Endothelial cell of umbilical vein (primary cell): ENCODE data around the gene TMPRSS6. TPM values are rescaled to one million over a fixed set of nuclear protein-coding genes. Genes with fewer than 3 reads are reported as not detected.

Experiments used
- BruUV-seq: library from RNA; stranded (reverse); fragments of 400-500 nt; replicated peaks from 2 replicates; lab custom pipeline; 2021; lab: Mats Ljungman, UMichigan
- CTCF ChIA-PET: fragments of 300-600, 350-600 bp; sonication (Branson Sonifier 250); formaldehyde crosslinking; loops from one replicate; lab custom pipeline; 2021; ENCODE audit warnings: antibody characterized with exemption, inconsistent platforms; lab: Charles Lee
- POLR2A ChIA-PET: fragments of 300-600, 350-600 bp; sonication (Branson Sonifier 250); formaldehyde crosslinking; loops from one replicate; lab custom pipeline; 2021; ENCODE audit warnings: antibody characterized with exemption, inconsistent platforms; lab: Charles Lee
- DNase-seq: peaks from one replicate; pipeline ENCODE4 v3.0.0-alpha.2; 2011; ENCODE audit warnings: low read depth, low spot score
- FAIRE-seq: peaks from 2 replicates; lab custom pipeline; 2011; peaks lifted over from hg19 to GRCh38; lab: Jason Lieb, UNC
- H2AFZ ChIP-seq: 2 replicates; pipeline ENCODE4 v1.6.0; 2012; ENCODE audit warnings: low read depth, low read length, control low read depth, inconsistent platforms
- H3K27ac ChIP-seq: 2 replicates; pipeline ENCODE4 v1.5.1; 2011; ENCODE audit warnings: low read depth, mild to moderate bottlenecking, control low read depth, low read length, moderate library complexity; ENCODE audit not compliant: insufficient read depth
- H3K27me3 ChIP-seq, 2 experiments: 2 replicates each; pipeline versions ENCODE4 v1.6.0 to v1.6.1; 2011; ENCODE audit warnings: low read length in 2 of 2, mixed read lengths in 1 of 2; ENCODE audit not compliant: control insufficient read depth in 2 of 2, insufficient read depth in 2 of 2
- H3K36me3 ChIP-seq, 2 experiments: 2 replicates in 1 of 2; 3 replicates in 1 of 2; pipeline ENCODE4 v1.5.1; 2011; ENCODE audit warnings: low read length in 2 of 2, mild to moderate bottlenecking in 1 of 2, moderate library complexity in 1 of 2; ENCODE audit not compliant: control insufficient read depth in 2 of 2, insufficient read depth in 2 of 2; ENCODE audit errors: extremely low read depth in 1 of 2
- H3K4me1 ChIP-seq: 3 replicates; pipeline ENCODE4 v1.5.1; 2011; ENCODE audit warnings: mild to moderate bottlenecking, low read length; ENCODE audit not compliant: control insufficient read depth, insufficient read depth; ENCODE audit errors: extremely low read depth
- H3K4me2 ChIP-seq: 2 replicates; pipeline ENCODE4 v1.6.1; 2011; ENCODE audit warnings: low read length, control low read depth, mixed read lengths; ENCODE audit not compliant: insufficient read depth
- H3K4me3 ChIP-seq, 3 experiments: fragments of 200-600 bp in 1 of 3; sonication (generic), shearing (Covaris generic) in 1 of 3; replicated peaks in 1 of 3; 2 replicates each; pipeline ENCODE4 v1.5.1; 2011 to 2016; ENCODE audit warnings: control low read depth in 3 of 3, low read length in 3 of 3, mild to moderate bottlenecking in 2 of 3, inconsistent platforms in 1 of 3, low read depth in 1 of 3, moderate library complexity in 1 of 3; ENCODE audit not compliant: insufficient read depth in 1 of 3
- H3K79me2 ChIP-seq: 2 replicates; pipeline ENCODE4 v1.6.0; 2012; ENCODE audit warnings: low read length, inconsistent platforms; ENCODE audit not compliant: control insufficient read depth, insufficient read depth
- H3K9ac ChIP-seq: replicated peaks from 2 replicates; pipeline ENCODE3; 2011; ENCODE audit warnings: low read length, control low read depth; ENCODE audit not compliant: insufficient read depth; ENCODE audit errors: extremely low read depth
- H3K9me1 ChIP-seq: replicated peaks from 3 replicates; pipeline ENCODE4 v1.6.0; 2011; ENCODE audit warnings: mild to moderate bottlenecking, low read length; ENCODE audit not compliant: control insufficient read depth, insufficient read depth; ENCODE audit errors: extremely low read depth
- H3K9me3 ChIP-seq: replicated peaks from 2 replicates; pipeline ENCODE4 v1.5.1; 2012; ENCODE audit warnings: low read length, inconsistent platforms; ENCODE audit not compliant: control insufficient read depth, insufficient read depth
- H4K20me1 ChIP-seq: replicated peaks from 2 replicates; pipeline ENCODE3; 2011; ENCODE audit warnings: mild to moderate bottlenecking, low read length; ENCODE audit not compliant: control insufficient read depth, insufficient read depth; ENCODE audit errors: extremely low read depth
- FOS ChIP-seq: IDR thresholded peaks from 2 replicates; pipeline ENCODE4 v1.6.1; 2011; ENCODE audit warnings: mild to moderate bottlenecking, low read length, moderate library complexity, borderline replicate concordance; ENCODE audit not compliant: insufficient read depth
- MYC ChIP-seq: IDR thresholded peaks from one replicate; pipeline ENCODE4 v1.6.1; 2011; ENCODE audit warnings: mild to moderate bottlenecking, low read depth, low read length
- POLR2AphosphoS5 ChIP-seq: IDR thresholded peaks from 2 replicates; pipeline ENCODE4 v1.6.1; 2012; ENCODE audit warnings: low read depth, mild to moderate bottlenecking, control low read depth, low read length, moderate library complexity; ENCODE audit not compliant: insufficient read depth
- dilution Hi-C: fragments of 300-500 bp; cut with MboI; formaldehyde crosslinking; loops from one replicate; pipeline ENCODE4 v1.15.0; 2019; ENCODE audit warnings: low sequenced_read_pairs; ENCODE audit not compliant: extremely low pct_ligation_motif_present
- intact Hi-C: fragments of 100-400 bp; cut with micrococcal nuclease; formaldehyde crosslinking; loops from one replicate; pipeline ENCODE4 v1.10.0; 2022
- polyA plus RNA-seq, 4 experiments: library from polyadenylated mRNA; depleted of rRNA in 3 of 4; stranded (reverse) in 3 of 4; unstranded in 1 of 4; fragments of >200 nt; gene quantifications; 2 replicates each; pipeline versions ENCODE4 v1.2.1 to v1.2.3, GENCODE V29; 2011 to 2012; ENCODE audit warnings: missing spikeins in 1 of 4
- total RNA-seq: library from RNA; stranded (reverse); gene quantifications from 2 replicates; pipeline ENCODE4 v1.2.3, GENCODE V29; 2021

Gene TMPRSS6
- total and polyA plus RNA-seq, 2 donors (not counting 3 experiments of a cell fraction or from before 2014, with no cell fraction given): not detected

DNA sequence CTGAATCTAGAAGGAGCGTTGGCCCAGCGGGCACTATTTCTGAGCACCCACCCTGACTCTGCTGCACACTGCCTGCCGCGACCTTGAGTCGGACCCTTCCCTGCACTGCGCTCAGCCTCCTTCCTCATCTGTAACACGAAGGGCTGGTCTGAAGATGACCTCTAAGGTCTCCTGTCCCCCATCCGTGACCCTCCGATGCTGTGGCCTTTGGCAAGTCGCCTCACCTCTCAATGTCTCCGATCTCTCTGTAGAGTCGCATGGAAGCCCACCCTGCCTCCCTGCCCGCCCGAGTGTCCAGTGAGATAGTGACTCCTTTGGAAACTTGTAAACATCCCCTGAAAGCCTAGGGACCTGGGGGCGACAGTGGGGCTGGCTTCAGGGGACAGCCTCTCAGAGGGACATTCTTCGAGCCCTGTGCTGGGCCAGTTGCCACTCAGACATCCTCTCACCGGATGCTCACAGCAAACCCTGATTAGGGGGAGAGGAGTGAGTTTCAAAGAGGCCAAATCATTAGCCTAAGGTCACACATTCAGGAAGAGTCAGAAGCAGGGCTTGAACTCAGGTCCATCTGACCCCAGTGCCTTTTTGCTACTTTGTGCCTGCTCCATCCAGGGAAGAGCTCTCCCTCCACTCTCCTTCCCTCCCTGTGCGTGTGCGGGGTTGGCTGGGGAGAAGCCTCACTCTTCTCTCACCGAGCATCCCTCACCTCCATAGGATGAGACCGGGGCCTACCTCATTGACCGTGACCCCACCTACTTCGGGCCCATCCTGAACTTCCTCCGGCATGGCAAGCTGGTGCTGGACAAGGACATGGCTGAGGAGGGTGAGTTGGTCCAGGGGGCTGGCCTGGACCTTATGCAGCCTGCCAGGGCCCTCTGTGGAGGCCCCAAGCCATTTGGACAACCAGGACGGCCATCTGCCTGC, 56.9 kb downstream of the TMPRSS6 start:
- Histone ChIP-seq H3K9me1 (no peaks in the 10 kb centered on the region), H3K27ac (no peak overlapping the region), H3K9me3 (no peaks in the 10 kb centered on the region), H3K4me3 (peak overlapping the region; percentile 44 to 75 (median 46)), H2AFZ (peak overlapping the region; percentile 80), H3K4me1 (peaks cover 7% of the 10 kb centered on the region), H3K9ac (peak overlapping the region; percentile 34), H3K36me3 (peaks cover 0 to 25% of the 10 kb centered on the region in 2 experiments), H3K4me2 (peak overlapping the region; percentile 77), H4K20me1 (no peaks in the 10 kb centered on the region), H3K79me2 (peaks cover 3% of the 10 kb centered on the region), H3K27me3 (no peaks in the 10 kb centered on the region)
- CTCF ChIA-PET: interaction anchor here (0.6 to 1.8 kb wide), 5 partner anchors 9 to 270 kb away, joined by 4 to 7 read pairs (median 6); no protein-coding TSS in a partner anchor
- intact Hi-C loops (no loop called here), dilution Hi-C loops (no loop called here)
- POLR2A ChIA-PET: no interaction called here
- DNase-seq: no peak
- no peak for TF ChIP-seq FOS
- TF ChIP-seq POLR2AphosphoS5: no peak
- TF ChIP-seq MYC: no peak
- TSS peak; percentile 14 for BruUV-seq
- FAIRE-seq: no peak
